OCI-LY7 (cell line): ENCODE data around the gene SGF29. TPM values are rescaled to one million over a fixed set of nuclear protein-coding genes. Genes with fewer than 3 reads are reported as not detected.

Source experiments
- BruUV-seq: library from RNA; stranded (reverse); fragments of 400-500 nt; replicated peaks from 2 replicates; lab custom pipeline; 2021; lab: Mats Ljungman, UMichigan
- CTCF ChIA-PET: fragments of 300-600 bp; sonication (Branson Sonifier 250); formaldehyde crosslinking; loops from one replicate; lab custom pipeline; 2022; ENCODE audit warnings: antibody characterized with exemption; ENCODE audit not compliant: unreplicated experiment; lab: Charles Lee
- POLR2A ChIA-PET: fragments of 300-600 bp; sonication (Branson Sonifier 250); formaldehyde crosslinking; loops from one replicate; lab custom pipeline; 2022; ENCODE audit warnings: antibody characterized with exemption; lab: Charles Lee
- DNase-seq: peaks from one replicate; pipeline ENCODE4 v3.0.0-alpha.2; 2015; ENCODE audit warnings: low spot score
- H2AFZ ChIP-seq: fragments of 200-600 bp; sonication (generic), shearing (Covaris generic); 2 replicates; pipeline ENCODE4 v1.6.1; 2014; ENCODE audit warnings: mild to moderate bottlenecking, antibody characterized with exemption, low read length, moderate library complexity
- H3K27ac ChIP-seq: fragments of 200-600 bp; sonication (generic); 2 replicates; pipeline ENCODE4 v1.5.1; 2014; ENCODE audit warnings: mixed run types, low read depth, mild to moderate bottlenecking, moderate library complexity, low read length, inconsistent platforms; ENCODE audit not compliant: poor library complexity, severe bottlenecking
- H3K36me3 ChIP-seq: fragments of 200-600 bp; sonication (generic); 2 replicates; pipeline ENCODE4 v1.6.1; 2014; ENCODE audit warnings: mild to moderate bottlenecking, antibody characterized with exemption, low read length, moderate library complexity, mixed read lengths; ENCODE audit not compliant: insufficient read depth
- H3K4me1 ChIP-seq: fragments of 200-600 bp; sonication (generic); 2 replicates; pipeline ENCODE4 v1.5.1; 2014; ENCODE audit warnings: mild to moderate bottlenecking, low read length; ENCODE audit not compliant: insufficient read depth, poor library complexity, severe bottlenecking
- H3K4me2 ChIP-seq: fragments of 200-600 bp; sonication (generic); 2 replicates; pipeline ENCODE4 v1.6.1; 2014; ENCODE audit warnings: mild to moderate bottlenecking, low read length
- H3K4me3 ChIP-seq: fragments of 200-600 bp; sonication (generic); 2 replicates; pipeline ENCODE4 v1.5.1; 2014; ENCODE audit warnings: mild to moderate bottlenecking, low read depth, low read length; ENCODE audit not compliant: poor library complexity, severe bottlenecking
- H3K79me2 ChIP-seq: fragments of 200-600 bp; sonication (generic); 2 replicates; pipeline ENCODE4 v1.6.1; 2016; ENCODE audit warnings: low read depth, mild to moderate bottlenecking, low read length, moderate library complexity, mixed read lengths; ENCODE audit not compliant: insufficient read depth
- H3K9me2 ChIP-seq: fragments of 200-600 bp; sonication (generic); 2 replicates; pipeline ENCODE4 v1.6.1; 2016; ENCODE audit warnings: mild to moderate bottlenecking, low read length, mixed read lengths; ENCODE audit not compliant: insufficient read depth
- H3K9me3 ChIP-seq: fragments of 200-600 bp; sonication (generic); 2 replicates; pipeline ENCODE4 v1.6.1; 2014; ENCODE audit warnings: mild to moderate bottlenecking, mixed run types, low read length, mixed read lengths
- H4K20me1 ChIP-seq: fragments of 200-600 bp; sonication (generic); 2 replicates; pipeline ENCODE4 v1.6.1; 2014; ENCODE audit warnings: mild to moderate bottlenecking, antibody characterized with exemption, low read length, moderate library complexity, mixed read lengths; ENCODE audit not compliant: insufficient read depth
- CTCF ChIP-seq: fragments of 200-600 bp; sonication (generic); conservative IDR thresholded peaks from 2 replicates; pipeline ENCODE4 v1.5.1; 2014; ENCODE audit warnings: mild to moderate bottlenecking, antibody characterized with exemption, low read length, moderate library complexity, mixed read lengths
- EZH2phosphoT487 ChIP-seq: fragments of 200-600 bp; sonication (generic); IDR thresholded peaks from 2 replicates; pipeline ENCODE4 v1.6.1; 2018; ENCODE audit warnings: low read depth, borderline replicate concordance, mild to moderate bottlenecking, mixed run types, antibody characterized with exemption, low read length, moderate library complexity, mixed read lengths
- intact Hi-C: fragments of 100-400 bp; cut with micrococcal nuclease; formaldehyde crosslinking; loops from one replicate; pipeline ENCODE4 v1.10.0; 2022; ENCODE audit not compliant: unreplicated experiment
- total RNA-seq, 2 experiments: library from RNA; depleted of rRNA in 1 of 2; stranded (reverse); fragments of >200 nt in 1 of 2; shearing (Covaris generic) in 1 of 2; gene quantifications; 2 replicates each; pipeline ENCODE4 v1.2.3, GENCODE V29; 2014 to 2022

SGF29 gene
- total RNA-seq, 2 experiments from 2014 or later: 22.6 to 32.0 TPM

GRCh38 chr16:28531777-28532744 lies 21.7 kb upstream of the SGF29 start:
- Histone ChIP-seq H3K36me3 (no peaks in the 10 kb centered on the region), H3K4me2 (no peak overlapping the region), H3K4me3 (no peak overlapping the region), H3K9me3 (no peaks in the 10 kb centered on the region), H3K9me2 (no peaks in the 10 kb centered on the region), H3K27ac (no peak overlapping the region), H3K79me2 (no peaks in the 10 kb centered on the region), H4K20me1 (no peaks in the 10 kb centered on the region), H2AFZ (no peak overlapping the region), H3K4me1 (no peaks in the 10 kb centered on the region)
- ChIA-PET CTCF (no interaction called here), POLR2A (no interaction called here)
- DNase-seq: no peak
- intact Hi-C loops: no loop called here
- TF ChIP-seq CTCF: no peak
- no TSS peak for BruUV-seq

GRCh38 chr16:28532940-28533647 lies 20.6 kb upstream of the SGF29 start:
- Histone ChIP-seq H4K20me1 (no peaks in the 10 kb centered on the region), H3K27ac (no peak overlapping the region), H3K9me3 (no peaks in the 10 kb centered on the region), H3K9me2 (no peaks in the 10 kb centered on the region), H3K4me3 (no peak overlapping the region), H3K4me2 (no peak overlapping the region), H2AFZ (no peak overlapping the region), H3K79me2 (no peaks in the 10 kb centered on the region), H3K4me1 (no peaks in the 10 kb centered on the region), H3K36me3 (no peaks in the 10 kb centered on the region)
- intact Hi-C loops: no loop called here
- no TSS peak for BruUV-seq
- ChIA-PET CTCF (no interaction called here), POLR2A (no interaction called here)
- TF ChIP-seq CTCF: no peak
- TF ChIP-seq EZH2phosphoT487: no peak
- DNase-seq: no peak
